Activated effector memory CD4-positive, alpha-beta T cell treated with Interleukin-2 at 50 U/mL for 16 hours (primary cell): ENCODE results near the gene KRT73.

Experiments used
- DNase-seq: peaks from one replicate; pipeline ENCODE4 v3.0.0-alpha.2; 2020

The KRT73 gene

GRCh38 chr12:52616680-52617402, 1.5 kb downstream of the KRT73 start:
- no peak for DNase-seq

GRCh38 chr12:52615912-52616311, 2.4 kb downstream of the KRT73 start:
- DNase-seq: no peak

- no peak for DNase-seq
These were observed 3.0 kb downstream of the KRT73 start for GRCh38 chr12:52615208-52615868.

- no peak for DNase-seq
These were observed 3.8 kb downstream of the KRT73 start for GRCh38 chr12:52614381-52615207.

- DNase-seq: no peak
These were observed 4.9 kb downstream of the KRT73 start for GRCh38 chr12:52613384-52614030.

- no peak for DNase-seq
These were observed 5.7 kb downstream of the KRT73 start for GRCh38 chr12:52612431-52613383.

- no peak for DNase-seq
These were observed 7.3 kb downstream of the KRT73 start for GRCh38 chr12:52611080-52611468.

GRCh38 chr12:52608826-52609630, 9.3 kb downstream of the KRT73 start:
- DNase-seq: no peak

GRCh38 chr12:52608161-52608560, 10.2 kb downstream of the KRT73 start:
- no peak for DNase-seq

GRCh38 chr12:52607314-52607713, 11.0 kb downstream of the KRT73 start:
- DNase-seq: no peak

- no peak for DNase-seq
These were observed 11.7 kb downstream of the KRT73 start for GRCh38 chr12:52606581-52607218.

GRCh38 chr12:52606096-52606495, 12.3 kb downstream of the KRT73 start:
- DNase-seq: no peak

GRCh38 chr12:52605542-52605941, 12.8 kb downstream of the KRT73 start:
- DNase-seq: no peak

GRCh38 chr12:52604859-52605258, 13.5 kb downstream of the KRT73 start:
- no peak for DNase-seq

- DNase-seq: no peak
These were observed 15.0 kb downstream of the KRT73 start for GRCh38 chr12:52603314-52603713.

GRCh38 chr12:52602552-52602951, 15.8 kb downstream of the KRT73 start:
- no peak for DNase-seq

- DNase-seq: no peak
These were observed 16.7 kb downstream of the KRT73 start for GRCh38 chr12:52601671-52602070.

- no peak for DNase-seq
These were observed 17.3 kb downstream of the KRT73 start, which contains the start of gene KRT72 for GRCh38 chr12:52600941-52601481. Gene KRT72, minus strand, starts transcription at chr12:52601463. Its CDS starts 11 bp downstream, at chr12:52601452.

GRCh38 chr12:52600475-52600874, 17.9 kb downstream of the KRT73 start:
- no peak for DNase-seq

GRCh38 chr12:52600071-52600470, 18.3 kb downstream of the KRT73 start:
- DNase-seq: no peak
